KMS-11 (cell line): ENCODE data around the gene IPO8.

ENCODE experiments used
- H2AFZ ChIP-seq: fragments of 200-600 bp; sonication (generic); 2 replicates; pipeline ENCODE4 v1.6.1; 2016; ENCODE audit warnings: antibody characterized with exemption, mixed run types, low read depth
- H3K27ac ChIP-seq: fragments of 200-600 bp; sonication (generic); 2 replicates; pipeline ENCODE4 v1.6.1; 2016; ENCODE audit warnings: mild to moderate bottlenecking, mixed run types
- H3K27me3 ChIP-seq: fragments of 200-600 bp; sonication (generic); 2 replicates; pipeline ENCODE4 v1.6.1; 2017; ENCODE audit warnings: mild to moderate bottlenecking, low read depth, mixed run types, moderate library complexity; ENCODE audit not compliant: insufficient read depth
- H3K36me3 ChIP-seq: fragments of 200-600 bp; sonication (generic); 2 replicates; pipeline ENCODE4 v1.6.1; 2017; ENCODE audit warnings: mild to moderate bottlenecking, mixed run types; ENCODE audit not compliant: insufficient read depth
- H3K4me1 ChIP-seq: fragments of 200-600 bp; sonication (generic); 2 replicates; pipeline ENCODE4 v1.6.1; 2016; ENCODE audit warnings: mild to moderate bottlenecking, low read depth, mixed run types; ENCODE audit not compliant: poor library complexity, severe bottlenecking
- H3K4me2 ChIP-seq: fragments of 200-600 bp; sonication (generic); 2 replicates; pipeline ENCODE4 v1.7.0; 2016; ENCODE audit warnings: mild to moderate bottlenecking, mixed run types
- H3K4me3 ChIP-seq: fragments of 200-600 bp; sonication (generic); IDR thresholded peaks from 2 replicates; pipeline ENCODE4 v1.6.1; 2017; ENCODE audit warnings: low read depth, low read length, mixed read lengths; ENCODE audit not compliant: insufficient read depth
- H3K79me2 ChIP-seq: fragments of 200-600 bp; sonication (generic); 2 replicates; pipeline ENCODE4 v1.6.1; 2016; ENCODE audit warnings: low read depth, mixed run types; ENCODE audit not compliant: insufficient read depth
- H3K9ac ChIP-seq: fragments of 200-600 bp; sonication (generic); 2 replicates; pipeline ENCODE4 v1.6.1; 2016; ENCODE audit warnings: mild to moderate bottlenecking, mixed run types
- H4K20me1 ChIP-seq: fragments of 200-600 bp; sonication (generic); 2 replicates; pipeline ENCODE4 v1.6.1; 2016; ENCODE audit warnings: mild to moderate bottlenecking, mixed run types; ENCODE audit not compliant: insufficient read depth
- CTCF ChIP-seq: fragments of 200-600 bp; sonication (generic); conservative IDR thresholded peaks from 2 replicates; pipeline ENCODE4 v1.6.1; 2017; ENCODE audit warnings: low read depth, mild to moderate bottlenecking, antibody characterized with exemption, low read length, moderate library complexity, mixed read lengths

IPO8 gene

GRCh38 chr12:30732954-30733637, 37.4 kb upstream of the IPO8 start:
- Histone ChIP-seq H4K20me1 (no peaks in the 10 kb centered on the region), H3K4me1 (peaks cover 14% of the 10 kb centered on the region), H3K79me2 (no peaks in the 10 kb centered on the region), H3K9ac (no peak overlapping the region), H2AFZ (no peak overlapping the region), H3K27me3 (no peaks in the 10 kb centered on the region), H3K4me2 (no peak overlapping the region), H3K36me3 (no peaks in the 10 kb centered on the region), H3K27ac (no peak overlapping the region), H3K4me3 (no peak overlapping the region)
- TF ChIP-seq CTCF, result no peak

DNA sequence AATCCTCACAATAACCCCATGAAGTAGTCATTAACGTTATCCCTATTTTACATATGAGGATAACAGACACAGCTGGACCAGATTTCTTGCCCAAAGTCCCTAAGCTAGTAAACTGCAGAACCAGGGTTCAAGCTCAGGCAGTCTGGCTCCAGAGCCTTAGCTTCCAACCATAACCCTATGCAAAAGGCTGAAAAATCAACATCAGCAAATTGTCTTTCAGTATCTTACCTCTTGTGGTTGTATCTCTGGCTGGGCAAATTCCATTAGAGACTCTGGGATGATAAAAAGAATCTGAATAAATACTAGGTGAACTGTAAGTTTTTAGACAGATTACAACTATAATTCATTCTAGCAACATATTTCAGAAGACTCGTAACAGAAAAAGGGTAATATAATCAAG, 34.3 kb upstream of the IPO8 start:
- H3K27ac ChIP-seq, result no peak overlapping the region
- H2AFZ ChIP-seq, result no peak overlapping the region
- no peaks in the 10 kb centered on the region for H3K79me2 ChIP-seq
- no peaks in the 10 kb centered on the region for H4K20me1 ChIP-seq
- H3K4me3 ChIP-seq, result no peak overlapping the region
- no peak for TF ChIP-seq CTCF
- H3K4me1 ChIP-seq, result peaks cover 14% of the 10 kb centered on the region
- no peaks in the 10 kb centered on the region for H3K36me3 ChIP-seq
- no peak overlapping the region for H3K9ac ChIP-seq
- no peaks in the 10 kb centered on the region for H3K27me3 ChIP-seq
- H3K4me2 ChIP-seq, result peak overlapping the region; percentile 9; the same call in 1 of the 2 replicates

- no peak for TF ChIP-seq CTCF
- Histone ChIP-seq H3K4me1 (peaks cover 14% of the 10 kb centered on the region), H3K27ac (no peak overlapping the region)
These were observed 33.9 kb upstream of the IPO8 start for GRCh38 chr12:30729547-30729946.

DNA sequence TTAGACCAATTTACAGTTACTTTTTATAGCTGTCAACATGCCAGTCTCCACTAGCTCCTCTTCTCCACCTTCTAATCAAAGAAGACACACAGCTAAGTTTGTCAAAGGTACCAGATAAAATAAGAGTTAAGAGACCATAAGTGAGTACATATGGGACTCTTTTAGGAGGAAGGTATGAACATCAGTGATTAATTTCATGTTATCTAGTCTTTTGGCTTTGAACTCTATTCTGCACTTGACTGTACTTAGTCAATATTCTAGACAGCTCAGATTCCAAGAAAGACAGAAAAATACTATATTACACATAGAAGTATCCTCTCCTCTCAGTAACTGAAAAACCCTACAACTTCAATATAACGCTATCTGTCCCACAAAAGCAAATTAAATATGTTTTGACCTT, 31.0 kb upstream of the IPO8 start:
- H3K4me1 ChIP-seq, result peaks cover 14% of the 10 kb centered on the region
- TF ChIP-seq CTCF, result no peak
- no peak overlapping the region for H3K4me3 ChIP-seq
- H3K36me3 ChIP-seq, result no peaks in the 10 kb centered on the region
- no peak overlapping the region for H3K4me2 ChIP-seq
- no peak overlapping the region for H3K9ac ChIP-seq
- H3K79me2 ChIP-seq, result no peaks in the 10 kb centered on the region
- no peaks in the 10 kb centered on the region for H3K27me3 ChIP-seq
- H3K27ac ChIP-seq, result no peak overlapping the region
- no peaks in the 10 kb centered on the region for H4K20me1 ChIP-seq
- no peak overlapping the region for H2AFZ ChIP-seq

More at GRCh38 chr12:30729547-30729946, 33.9 kb upstream of the IPO8 start:
- no peak overlapping the region for H3K4me2 ChIP-seq
- no peaks in the 10 kb centered on the region for H4K20me1 ChIP-seq
- no peak overlapping the region for H2AFZ ChIP-seq
- H3K36me3 ChIP-seq, result no peaks in the 10 kb centered on the region
- H3K9ac ChIP-seq, result no peak overlapping the region
- H3K27me3 ChIP-seq, result no peaks in the 10 kb centered on the region
- H3K4me3 ChIP-seq, result no peak overlapping the region
- H3K79me2 ChIP-seq, result no peaks in the 10 kb centered on the region
